Right kidney (tissue), 1 donor: ENCODE results near the gene NELFB.

Experiments used
- DNase-seq: peaks from one replicate; pipeline ENCODE4 v3.0.0-alpha.2; 2016

Gene NELFB

GRCh38 chr9:137280474-137281344, 25.6 kb downstream of the NELFB start:
- DNase-seq: peak; percentile 69

DNA sequence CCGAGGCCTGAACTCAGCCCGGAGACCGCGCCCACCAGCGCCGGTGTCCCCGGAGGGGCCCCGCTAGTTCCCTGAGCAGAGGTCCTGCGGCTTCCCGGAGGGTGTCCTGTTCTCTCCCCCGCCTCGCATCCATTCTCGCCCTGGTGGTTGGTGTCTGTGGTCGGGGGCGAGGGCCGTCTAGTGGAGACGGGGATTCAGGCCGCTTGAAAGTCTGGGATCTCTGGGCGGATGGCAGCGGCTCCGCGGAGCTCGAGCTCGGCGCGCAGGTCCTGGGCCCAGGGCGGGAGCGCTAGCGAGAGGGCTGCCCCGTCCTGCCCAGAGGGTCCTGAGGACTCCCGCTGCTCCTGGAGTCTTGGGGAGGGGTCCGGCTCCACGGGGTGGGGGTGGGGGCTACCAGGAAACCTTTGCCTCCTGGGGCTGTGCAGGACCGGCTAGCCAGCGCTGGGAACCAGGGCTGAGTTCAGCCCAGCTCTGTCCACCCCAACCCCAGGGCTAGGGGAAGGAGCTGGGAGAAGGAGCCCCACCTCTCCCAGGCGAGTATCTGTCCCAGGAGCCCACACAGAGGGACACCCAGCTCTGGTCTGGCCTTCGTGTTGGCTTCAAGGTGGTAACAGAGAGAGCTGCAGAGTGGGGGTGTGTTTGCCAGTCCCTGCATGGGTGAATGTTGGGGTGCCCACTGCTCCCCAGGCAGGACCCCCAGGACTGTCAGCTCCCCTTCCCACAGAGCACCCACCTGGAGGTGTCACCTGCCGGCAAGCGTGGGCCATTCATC, 26.4 kb downstream of the NELFB start:
- DNase-seq: no peak

DNA sequence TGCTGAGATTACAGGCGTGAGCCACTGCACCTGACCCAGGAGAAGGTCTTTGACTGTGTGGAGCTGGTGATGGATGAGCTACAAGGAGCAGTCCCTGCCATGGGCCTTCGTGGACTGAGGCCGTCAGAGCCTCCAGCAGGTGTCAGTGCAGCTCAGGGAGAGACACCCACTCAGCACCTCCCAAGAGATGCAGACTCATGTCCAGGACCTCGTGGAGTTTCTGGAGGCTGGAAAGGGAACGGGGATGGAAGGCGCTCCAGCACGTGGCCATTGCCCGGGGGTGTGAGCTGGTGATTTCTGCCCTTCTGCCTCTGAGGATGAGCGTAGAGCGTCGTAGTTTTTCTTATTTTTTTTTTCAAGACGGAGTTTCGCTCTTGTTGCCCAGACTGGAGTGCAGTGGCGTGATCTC, 31.9 kb downstream of the NELFB start:
- DNase-seq: peak; percentile 10

DNA sequence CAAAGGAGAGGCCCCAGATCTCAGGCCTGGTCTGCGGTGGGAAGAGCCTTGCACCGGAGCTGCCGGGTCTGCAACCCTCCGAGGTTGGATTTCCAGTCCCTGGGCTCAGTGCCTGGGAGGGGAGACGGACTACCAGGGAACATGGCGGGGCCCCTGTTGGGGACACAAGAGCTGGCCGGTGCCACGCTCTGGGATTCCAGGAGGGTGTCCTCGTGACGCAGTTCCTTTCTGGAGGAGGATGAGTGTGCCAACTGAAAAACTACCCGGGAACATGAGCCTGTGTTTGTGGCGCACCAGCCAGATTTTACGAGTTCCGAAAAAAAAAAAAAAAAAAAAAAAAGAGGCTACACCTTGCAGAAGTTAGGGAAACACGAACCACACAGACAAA, 38.0 kb downstream of the NELFB start:
- peak; percentile 23 for DNase-seq

GRCh38 chr9:137293482-137294090, 38.5 kb downstream of the NELFB start:
- no peak for DNase-seq

DNA sequence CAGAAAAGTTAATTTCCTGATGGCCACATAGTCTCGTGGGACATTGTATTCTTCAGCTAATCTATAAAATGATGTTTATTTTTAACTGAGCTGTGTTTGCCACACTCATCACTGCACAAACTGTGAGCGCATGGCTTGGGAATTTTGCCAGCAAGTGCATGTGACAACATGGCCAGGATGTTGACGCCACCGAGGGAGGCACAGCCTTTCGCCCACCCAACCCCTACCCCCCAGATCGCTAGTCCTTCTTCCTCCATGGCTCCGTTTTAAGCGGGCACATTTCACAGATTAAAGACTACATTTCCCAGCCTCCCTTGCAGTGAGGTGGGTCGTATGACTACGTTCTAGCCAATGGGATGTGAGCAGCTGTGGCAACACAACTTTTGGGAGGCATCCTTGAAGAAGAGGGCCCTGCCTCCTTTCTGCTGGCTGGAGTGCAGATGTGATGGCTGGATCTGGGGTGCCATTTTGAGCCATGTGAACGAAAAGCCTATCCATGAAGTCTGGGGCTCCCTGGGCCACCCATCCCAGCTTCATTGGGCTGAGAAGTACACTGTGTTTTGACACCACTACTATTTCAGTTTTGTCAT, 39.1 kb downstream of the NELFB start:
- no peak for DNase-seq

GRCh38 chr9:137294681-137295237, 39.6 kb downstream of the NELFB start:
- peak; percentile 60 for DNase-seq

- peak; percentile 22 for DNase-seq
Measured at GRCh38 chr9:137295238-137295811, 40.2 kb downstream of the NELFB start.

GRCh38 chr9:137295849-137296669, 40.9 kb downstream of the NELFB start:
- peak; percentile 61 for DNase-seq

- DNase-seq: peak; percentile 17
Measured at GRCh38 chr9:137296670-137297664, 41.8 kb downstream of the NELFB start.

- DNase-seq: peak; percentile 1
Measured at GRCh38 chr9:137297966-137298365, 42.8 kb downstream of the NELFB start.

DNA sequence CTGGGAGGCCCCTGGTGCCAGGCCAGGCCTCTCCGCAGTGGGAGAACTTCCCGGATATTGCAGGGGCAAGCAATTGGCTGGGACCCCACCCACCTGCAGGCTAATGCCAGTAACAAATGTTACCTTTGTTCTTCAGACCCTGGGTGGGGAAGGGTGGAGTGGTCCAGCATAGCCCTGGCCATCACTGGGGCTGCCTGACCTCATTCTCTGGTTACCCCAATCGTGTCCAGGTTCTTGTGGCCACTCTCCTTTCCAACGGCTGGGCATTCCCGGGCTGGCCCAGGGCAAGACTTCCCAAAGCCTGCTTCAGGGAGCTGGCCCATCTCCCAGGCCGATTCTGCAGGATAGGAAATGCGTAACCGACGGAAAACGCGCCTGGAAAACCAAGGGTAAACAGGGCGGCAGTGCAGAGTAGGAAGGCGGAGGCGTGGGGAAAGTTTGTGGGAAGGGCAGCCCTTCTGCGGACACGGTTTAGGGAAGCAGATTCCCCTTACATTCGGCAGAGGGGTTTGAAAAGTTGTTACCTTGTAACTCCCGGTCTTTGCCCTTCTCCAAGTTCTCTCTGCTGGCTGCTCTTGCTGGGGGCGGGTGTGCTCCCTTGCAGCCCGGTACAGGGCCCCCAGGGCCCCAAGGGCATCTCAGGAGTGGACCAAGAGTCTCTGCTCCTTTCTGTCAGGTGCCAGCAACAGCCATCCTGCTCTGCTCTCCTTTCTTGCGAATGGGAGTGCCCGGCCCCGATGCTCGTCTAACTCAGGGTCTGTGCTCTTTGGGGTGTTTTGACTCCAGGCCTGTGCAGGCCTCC, 43.5 kb downstream of the NELFB start:
- peak; percentile 24 for DNase-seq

- no peak for DNase-seq
Measured at GRCh38 chr9:137299203-137299565, 44.1 kb downstream of the NELFB start.

DNA sequence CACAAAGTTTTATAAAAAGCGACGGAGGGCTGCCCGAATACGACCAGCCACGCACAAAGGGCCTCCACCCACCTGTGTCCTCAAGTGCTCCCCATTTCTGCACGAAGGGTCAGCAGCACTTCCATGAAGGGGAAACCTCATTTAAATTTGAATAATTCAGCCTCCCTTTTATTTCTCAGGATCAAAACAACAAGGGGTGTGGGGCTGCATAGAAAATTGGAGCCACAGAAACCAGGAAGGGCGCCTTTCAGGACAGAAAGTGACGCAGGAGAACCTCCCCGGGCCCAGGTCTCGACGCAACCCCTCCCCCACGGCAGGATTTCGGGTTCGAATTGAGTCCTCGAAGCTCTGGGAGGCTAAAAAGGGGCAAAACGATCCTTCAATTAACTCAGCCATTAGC, 44.8 kb downstream of the NELFB start:
- peak; percentile 20 for DNase-seq

- no peak for DNase-seq
Measured at GRCh38 chr9:137300567-137301080, 45.5 kb downstream of the NELFB start.

- DNase-seq: peak; percentile 94
Measured at GRCh38 chr9:137301081-137301947, 46.2 kb downstream of the NELFB start.

GRCh38 chr9:137302118-137302448, 47.0 kb downstream of the NELFB start, which contains the start of gene NRARP:
TSS of gene NRARP (minus strand) at chr9:137302271. CDS start at chr9:137301928, 343 bp downstream.
- no peak for DNase-seq
